H9 (cell line): ENCODE results near the gene KRT80. TPM values are rescaled to one million over a fixed set of nuclear protein-coding genes. Genes with fewer than 3 reads are reported as not detected.

Experiments used
- DNase-seq: peaks from one replicate; pipeline ENCODE4 v3.0.0-alpha.2; 2017
- H2AFZ ChIP-seq: one replicate; pipeline ENCODE4 v1.6.1; 2013; ENCODE audit warnings: mild to moderate bottlenecking, low read length, control low read depth, moderate library complexity
- H2AK5ac ChIP-seq: 2 replicates; pipeline ENCODE4 v1.6.1; 2013; ENCODE audit warnings: low read length, control low read depth, mixed read lengths; ENCODE audit not compliant: insufficient read length
- H2BK120ac ChIP-seq: one replicate; pipeline ENCODE4 v1.6.1; 2013; ENCODE audit warnings: low read depth, mild to moderate bottlenecking, low read length, control low read depth, inconsistent platforms; ENCODE audit not compliant: poor library complexity, severe bottlenecking
- H2BK12ac ChIP-seq: 2 replicates; pipeline ENCODE4 v1.6.1; 2013; ENCODE audit warnings: low read length, control low read depth, mixed read lengths, low read depth; ENCODE audit not compliant: insufficient read length
- H2BK15ac ChIP-seq: 2 replicates; pipeline ENCODE4 v1.6.1; 2013; ENCODE audit warnings: low read depth, low read length, control low read depth
- H2BK20ac ChIP-seq: one replicate; pipeline ENCODE4 v1.6.1; 2013; ENCODE audit warnings: low read depth, mild to moderate bottlenecking, low read length, control low read depth, inconsistent platforms; ENCODE audit not compliant: poor library complexity, severe bottlenecking
- H2BK5ac ChIP-seq: 2 replicates; pipeline ENCODE4 v1.6.1; 2013; ENCODE audit warnings: low read length, control low read depth, mixed read lengths; ENCODE audit not compliant: insufficient read length
- H3K14ac ChIP-seq: 2 replicates; pipeline ENCODE4 v1.6.1; 2013; ENCODE audit warnings: low read length, control low read depth; ENCODE audit not compliant: insufficient read depth
- H3K18ac ChIP-seq: 2 replicates; pipeline ENCODE4 v1.6.1; 2013; ENCODE audit warnings: low read depth, mild to moderate bottlenecking, mixed read lengths, low read length, control low read depth; ENCODE audit not compliant: insufficient read length
- H3K23ac ChIP-seq: 2 replicates; pipeline ENCODE4 v1.6.1; 2013; ENCODE audit warnings: low read length, control low read depth, mixed read lengths, low read depth; ENCODE audit not compliant: insufficient read length
- H3K23me2 ChIP-seq: 2 replicates; pipeline ENCODE4 v1.6.1; 2013; ENCODE audit warnings: low read depth, mild to moderate bottlenecking, mixed read lengths, low read length, control low read depth; ENCODE audit not compliant: insufficient read length, poor library complexity, severe bottlenecking
- H3K27ac ChIP-seq: 2 replicates; pipeline ENCODE4 v1.5.1; 2013; ENCODE audit warnings: low read length, control low read depth, mixed read lengths, low read depth; ENCODE audit not compliant: insufficient read length
- H3K27me3 ChIP-seq: 2 replicates; pipeline ENCODE4 v1.6.1; 2013; ENCODE audit warnings: low read length, control low read depth, inconsistent platforms; ENCODE audit not compliant: insufficient read depth
- H3K4ac ChIP-seq: 2 replicates; pipeline ENCODE4 v1.6.1; 2013; ENCODE audit warnings: low read depth, mild to moderate bottlenecking, control low read depth, inconsistent platforms, low read length, moderate library complexity
- H3K4me1 ChIP-seq: 2 replicates; pipeline ENCODE4 v1.6.1; 2013; ENCODE audit warnings: low read length, control low read depth, inconsistent platforms; ENCODE audit not compliant: insufficient read depth
- H3K4me2 ChIP-seq: 2 replicates; pipeline ENCODE4 v1.6.1; 2013; ENCODE audit warnings: low read length, control low read depth, mixed read lengths; ENCODE audit not compliant: insufficient read length, insufficient read depth
- H3K56ac ChIP-seq: 2 replicates; pipeline ENCODE4 v1.6.1; 2013; ENCODE audit warnings: low read depth, mild to moderate bottlenecking, mixed read lengths, low read length, control low read depth; ENCODE audit not compliant: insufficient read length
- H3K79me1 ChIP-seq: 2 replicates; pipeline ENCODE4 v1.6.1; 2013; ENCODE audit warnings: low read depth, mild to moderate bottlenecking, moderate library complexity, low read length, control low read depth, inconsistent platforms; ENCODE audit not compliant: insufficient read depth, poor library complexity, severe bottlenecking
- H3K79me2 ChIP-seq: 2 replicates; pipeline ENCODE4 v1.6.1; 2013; ENCODE audit warnings: low read length, control low read depth, inconsistent platforms; ENCODE audit not compliant: insufficient read depth
- H3K9ac ChIP-seq: 2 replicates; pipeline ENCODE4 v1.6.1; 2013; ENCODE audit warnings: low read length, control low read depth, mixed read lengths; ENCODE audit not compliant: insufficient read length; ENCODE audit errors: extremely low read depth
- H3K9me3 ChIP-seq: one replicate; pipeline ENCODE4 v1.6.1; 2013; ENCODE audit warnings: low read depth, low read length, inconsistent platforms; ENCODE audit not compliant: control insufficient read depth
- H3T11ph ChIP-seq: one replicate; pipeline ENCODE4 v1.6.1; 2013; ENCODE audit warnings: mild to moderate bottlenecking, low read length, control low read depth, inconsistent platforms
- H4K20me1 ChIP-seq: one replicate; pipeline ENCODE4 v1.6.1; 2013; ENCODE audit not compliant: control insufficient read depth, insufficient read length, insufficient read depth
- H4K5ac ChIP-seq: 2 replicates; pipeline ENCODE4 v1.6.1; 2013; ENCODE audit warnings: low read depth, mild to moderate bottlenecking, mixed read lengths, low read length, control low read depth; ENCODE audit not compliant: insufficient read length
- H4K8ac ChIP-seq: replicated peaks from 2 replicates; pipeline ENCODE4 v1.6.1; 2013; ENCODE audit warnings: low read length, control low read depth, mixed read lengths, low read depth; ENCODE audit not compliant: insufficient read length
- H4K91ac ChIP-seq: 2 replicates; pipeline ENCODE4 v1.6.1; 2013; ENCODE audit warnings: low read depth, mild to moderate bottlenecking, moderate library complexity, mixed read lengths, low read length, control low read depth; ENCODE audit not compliant: insufficient read length
- H3K27ac Mint-ChIP-seq, 3 experiments: 2 replicates in 2 of 3; 3 replicates in 1 of 3; pipeline ENCODE4 v1.8.0; 2020 to 2021; ENCODE audit warnings: mixed read lengths in 3 of 3, mild to moderate bottlenecking in 1 of 3, moderate library complexity in 1 of 3
- H3K27me3 Mint-ChIP-seq: 2 replicates; pipeline ENCODE4 v1.8.0; 2021; ENCODE audit warnings: low read depth, mild to moderate bottlenecking, moderate library complexity, mixed read lengths
- H3K36me3 Mint-ChIP-seq, 3 experiments: 2 replicates in 2 of 3; 3 replicates in 1 of 3; pipeline ENCODE4 v1.8.0; 2020 to 2021; ENCODE audit warnings: low read depth in 3 of 3, mixed read lengths in 3 of 3; ENCODE audit not compliant: insufficient read depth in 1 of 3
- H3K4me1 Mint-ChIP-seq, 2 experiments: 2 replicates each; pipeline ENCODE4 v1.8.0; 2020; ENCODE audit warnings: mixed read lengths in 2 of 2
- H3K4me3 Mint-ChIP-seq, 2 experiments: 2 replicates in 1 of 2; 3 replicates in 1 of 2; pipeline ENCODE4 v1.8.0; 2020 to 2021; ENCODE audit warnings: mild to moderate bottlenecking in 2 of 2, mixed read lengths in 2 of 2, moderate library complexity in 1 of 2
- H3K9me3 Mint-ChIP-seq, 2 experiments: 2 replicates in 1 of 2; 3 replicates in 1 of 2; pipeline ENCODE4 v1.8.0; 2020; ENCODE audit warnings: mild to moderate bottlenecking in 2 of 2, mixed read lengths in 2 of 2, moderate library complexity in 1 of 2
- WGBS: extraction: QIAGEN DNeasy Blood & Tissue Kit; methylation state at CpG from one replicate; pipeline ENCODE4 v1.1.7; 2013; ENCODE audit warnings: missing lambda C conversion rate, low lambda C conversion rate, mixed read lengths; ENCODE audit not compliant: insufficient read length; ENCODE audit errors: extremely low coverage; 5-methylcytosine and 5-hydroxymethylcytosine counted together
- total RNA-seq: library from RNA; stranded (reverse); gene quantifications from 2 replicates; pipeline ENCODE4 v1.2.1, GENCODE V29; 2021
- TF ChIP-seq, protein P1 (sequence below): fragments of 200-600 bp; sonication (generic); conservative IDR thresholded peaks from 3 replicates; pipeline ENCODE4 v1.8.0; 2021; ENCODE audit warnings: antibody characterized with exemption, mild to moderate bottlenecking

Gene KRT80
- total RNA-seq, 1 experiment from 2014 or later, result not detected

DNA sequence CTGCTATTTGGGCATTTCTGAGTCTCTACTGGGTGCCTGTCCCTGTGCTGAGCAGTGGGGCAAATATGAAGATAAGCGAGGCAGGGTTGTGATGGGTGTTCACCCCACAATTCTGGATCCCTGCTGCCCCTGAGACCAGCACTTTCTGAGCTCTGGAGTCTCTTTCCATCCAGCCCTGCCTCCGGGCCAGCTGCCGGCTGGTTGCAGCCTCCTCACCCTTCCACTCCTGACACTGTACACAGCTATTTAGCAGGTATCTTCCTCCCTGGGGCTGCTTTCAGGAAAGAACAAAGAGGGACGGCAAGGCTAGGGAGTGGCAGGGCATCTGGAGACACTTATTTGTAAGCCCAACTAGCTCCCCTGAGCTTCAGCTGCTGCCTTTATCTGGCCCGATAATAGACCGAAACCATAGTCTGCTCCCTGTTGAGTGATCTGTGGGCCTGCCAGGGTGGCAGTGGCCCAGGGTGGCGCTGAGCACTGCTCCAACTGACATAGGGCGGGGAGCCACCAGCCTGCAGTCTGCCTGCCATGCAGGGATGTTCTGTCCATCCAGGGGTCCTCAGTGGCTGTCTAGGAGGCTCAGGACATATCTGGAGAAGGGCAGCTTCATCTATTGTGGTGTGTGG, 7.6 kb upstream of the KRT80 start:
- Histone ChIP-seq H3K4ac (no peak overlapping the region), H4K91ac (no peak overlapping the region), H4K5ac (no peak overlapping the region), H4K20me1 (no peaks in the 10 kb centered on the region), H3K56ac (no peak overlapping the region), H3K79me2 (no peaks in the 10 kb centered on the region), H2AFZ (no peak overlapping the region), H3T11ph (no peak overlapping the region), H3K23ac (no peak overlapping the region), H3K4me1 (peaks cover 3% of the 10 kb centered on the region; the same call in 1 of the 2 replicates), H3K79me1 (no peaks in the 10 kb centered on the region), H3K9ac (no peak overlapping the region), H4K8ac (no peak overlapping the region), H3K27me3 (no peaks in the 10 kb centered on the region), H3K4me2 (no peak overlapping the region), H3K23me2 (no peaks in the 10 kb centered on the region), H3K9me3 (no peaks in the 10 kb centered on the region), H2BK5ac (no peak overlapping the region), H3K18ac (no peak overlapping the region), H3K27ac (no peak overlapping the region), H3K14ac (no peak overlapping the region), H2BK15ac (no peak overlapping the region), H2AK5ac (no peak overlapping the region), H2BK20ac (no peak overlapping the region), H2BK12ac (no peak overlapping the region), H2BK120ac (no peak overlapping the region)
- H3K4me1 Mint-ChIP-seq, result peaks cover 10 to 48% of the 10 kb centered on the region in 2 experiments
- TF ChIP-seq, protein P1, sequence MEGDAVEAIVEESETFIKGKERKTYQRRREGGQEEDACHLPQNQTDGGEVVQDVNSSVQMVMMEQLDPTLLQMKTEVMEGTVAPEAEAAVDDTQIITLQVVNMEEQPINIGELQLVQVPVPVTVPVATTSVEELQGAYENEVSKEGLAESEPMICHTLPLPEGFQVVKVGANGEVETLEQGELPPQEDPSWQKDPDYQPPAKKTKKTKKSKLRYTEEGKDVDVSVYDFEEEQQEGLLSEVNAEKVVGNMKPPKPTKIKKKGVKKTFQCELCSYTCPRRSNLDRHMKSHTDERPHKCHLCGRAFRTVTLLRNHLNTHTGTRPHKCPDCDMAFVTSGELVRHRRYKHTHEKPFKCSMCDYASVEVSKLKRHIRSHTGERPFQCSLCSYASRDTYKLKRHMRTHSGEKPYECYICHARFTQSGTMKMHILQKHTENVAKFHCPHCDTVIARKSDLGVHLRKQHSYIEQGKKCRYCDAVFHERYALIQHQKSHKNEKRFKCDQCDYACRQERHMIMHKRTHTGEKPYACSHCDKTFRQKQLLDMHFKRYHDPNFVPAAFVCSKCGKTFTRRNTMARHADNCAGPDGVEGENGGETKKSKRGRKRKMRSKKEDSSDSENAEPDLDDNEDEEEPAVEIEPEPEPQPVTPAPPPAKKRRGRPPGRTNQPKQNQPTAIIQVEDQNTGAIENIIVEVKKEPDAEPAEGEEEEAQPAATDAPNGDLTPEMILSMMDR, result no peak
- H3K27me3 Mint-ChIP-seq, result peaks cover 1% of the 10 kb centered on the region; the same call in 1 of the 2 replicates
- no peak overlapping the region for H3K27ac Mint-ChIP-seq
- WGBS, result no CpG with 5 or more reads among the region's 8 CpGs
- no peak for DNase-seq
- H3K4me3 Mint-ChIP-seq, result no peak overlapping the region
- H3K36me3 Mint-ChIP-seq, result no peaks in the 10 kb centered on the region; a peak in 1 of 7 replicates
- no peaks in the 10 kb centered on the region for H3K9me3 Mint-ChIP-seq
